Pancreas (tissue), 10 donors: Measurements from ENCODE around the gene CDKAL1. TPM values are rescaled to one million over a fixed set of nuclear protein-coding genes. Genes with fewer than 3 reads are reported as not detected.
A peak's percentile ranks its signal among the peaks of the same experiment; 100 is the strongest.

Source experiments
- ATAC-seq, 4 donors: fragments of 200-7000 bp; cut with Tn5 transposase; one replicate each; pipeline versions ENCODE4 v1.8.0 to v1.9.1; 2020; ENCODE audit warnings: mild to moderate bottlenecking in 4 of 4, moderate library complexity in 4 of 4
- DNase-seq, 6 donors: peaks; one replicate each; pipeline ENCODE4 v3.0.0-alpha.2; 2020
- FAIRE-seq: peaks from 2 replicates; lab custom pipeline; 2012; peaks lifted over from hg19 to GRCh38; lab: Jason Lieb, UNC
- H3K27ac ChIP-seq, 4 donors: fragments of 200-600 bp; sonication (generic); 1 replicate in 3 of 4; 2 replicates in 1 of 4; pipeline versions ENCODE4 v1.5.0 to v1.8.0; 2020
- H3K27me3 ChIP-seq, 4 donors: fragments of 200-600 bp; one replicate each; pipeline ENCODE4 v1.8.0; 2021
- H3K36me3 ChIP-seq, 3 donors: fragments of 200-600 bp; sonication (generic) in 1 of 3; one replicate each; pipeline versions ENCODE4 v1.5.0 to v1.8.0; 2020 to 2021
- H3K4me1 ChIP-seq, 3 donors: fragments of 200-600 bp; one replicate each; pipeline ENCODE4 v1.8.0; 2021
- H3K4me3 ChIP-seq, 4 donors: fragments of 200-600 bp; sonication (generic) in 2 of 4; one replicate each; pipeline versions ENCODE4 v1.5.0 to v1.8.0; 2020 to 2021
- H3K9me3 ChIP-seq, 4 donors: fragments of 200-600 bp; one replicate each; pipeline ENCODE4 v1.8.0; 2021
- WGBS, 2 donors: extraction: QIAGEN DNeasy Blood & Tissue Kit; methylation state at CpG; one replicate each; pipeline ENCODE4 v1.1.7; 2013; 5-methylcytosine and 5-hydroxymethylcytosine counted together
- intact Hi-C, 3 donors: fragments of 100-400 bp; cut with DNase I; formaldehyde crosslinking; loops; one replicate each; pipeline versions ENCODE4 v1.11.1 to v1.14.2; 2022
- polyA plus RNA-seq, 2 donors: library from polyadenylated mRNA; stranded (reverse); fragments of 200-250 nt; gene quantifications; one replicate each; pipeline ENCODE4 v1.2.3, GENCODE V29; 2013
- total RNA-seq, 6 donors: library from RNA; stranded (reverse); fragmentation: NEBNext Ultra II Directional in 4 of 6; extraction: Animal tissue kit (Norgen Biotek cat#: 25700) in 4 of 6; gene quantifications; one replicate each; pipeline versions ENCODE4 v1.2.1 to v1.2.4, GENCODE V29; 2021 to 2023
- TF ChIP-seq, protein P1 (sequence below), 4 donors: fragments of 200-600 bp; sonication (generic) in 3 of 4; IDR thresholded peaks; one replicate each; pipeline versions ENCODE4 v1.5.0 to v1.8.0; 2021; ENCODE audit warnings: antibody characterized with exemption in 4 of 4
- donor health status: healthy with polysubstance abuse.
- donor health status: DM: no; HTN: no; CAD: no; lungs with moderate emphysema.
- donor health status: DM: no; HTN: no; CAD: no.
- donor health status: control.
- donor health status: control.
- donor health status: Bipolar disorder and iron deficiency.
- donor health status: DM: yes; HTN: yes; CAD: no.
- donor health status: DM: no; HTN: no; CAD: no.
- donor health status: DM: no; HTN: no; CAD: no.
- donor health status: DM: yes; HTN: yes; CAD: no.

Gene CDKAL1
- total and polyA plus RNA-seq, 8 donors: 3.3 to 11.7 (median 8.2) TPM

DNA sequence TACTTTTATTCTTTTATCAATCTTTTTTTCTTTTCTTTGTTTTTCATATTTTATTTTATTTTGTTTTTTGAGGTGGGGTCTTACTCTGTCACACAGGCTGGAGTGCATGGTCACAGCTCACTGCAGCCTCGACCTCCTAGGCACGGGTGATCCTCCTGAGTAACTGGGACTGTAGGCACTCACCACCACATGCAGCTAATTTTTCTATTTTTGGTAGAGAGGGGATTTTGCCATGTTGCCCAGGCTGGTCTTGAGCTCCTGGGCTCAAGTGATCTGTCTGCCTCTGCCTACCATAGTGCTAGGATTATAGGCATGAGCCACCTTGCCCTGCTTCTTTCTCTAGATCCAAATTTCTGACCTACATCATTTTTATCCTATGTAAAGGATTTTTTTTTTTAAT lies 153.2 kb downstream of the CDKAL1 start:
- ATAC-seq (no peak), DNase-seq (no peak), FAIRE-seq (no peak)
- H3K27ac ChIP-seq: no peak overlapping the region
- no peak overlapping the region for H3K4me3 ChIP-seq
- intact Hi-C loops: no loop called here
- no peaks in the 10 kb centered on the region for H3K36me3 ChIP-seq
- TF ChIP-seq, protein P1, sequence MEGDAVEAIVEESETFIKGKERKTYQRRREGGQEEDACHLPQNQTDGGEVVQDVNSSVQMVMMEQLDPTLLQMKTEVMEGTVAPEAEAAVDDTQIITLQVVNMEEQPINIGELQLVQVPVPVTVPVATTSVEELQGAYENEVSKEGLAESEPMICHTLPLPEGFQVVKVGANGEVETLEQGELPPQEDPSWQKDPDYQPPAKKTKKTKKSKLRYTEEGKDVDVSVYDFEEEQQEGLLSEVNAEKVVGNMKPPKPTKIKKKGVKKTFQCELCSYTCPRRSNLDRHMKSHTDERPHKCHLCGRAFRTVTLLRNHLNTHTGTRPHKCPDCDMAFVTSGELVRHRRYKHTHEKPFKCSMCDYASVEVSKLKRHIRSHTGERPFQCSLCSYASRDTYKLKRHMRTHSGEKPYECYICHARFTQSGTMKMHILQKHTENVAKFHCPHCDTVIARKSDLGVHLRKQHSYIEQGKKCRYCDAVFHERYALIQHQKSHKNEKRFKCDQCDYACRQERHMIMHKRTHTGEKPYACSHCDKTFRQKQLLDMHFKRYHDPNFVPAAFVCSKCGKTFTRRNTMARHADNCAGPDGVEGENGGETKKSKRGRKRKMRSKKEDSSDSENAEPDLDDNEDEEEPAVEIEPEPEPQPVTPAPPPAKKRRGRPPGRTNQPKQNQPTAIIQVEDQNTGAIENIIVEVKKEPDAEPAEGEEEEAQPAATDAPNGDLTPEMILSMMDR (IDR thresholded peaks at IDR 0.05): no peak
- no peaks in the 10 kb centered on the region for H3K27me3 ChIP-seq
- H3K4me1 ChIP-seq: peaks cover 0 to 6% (median 5%) of the 10 kb centered on the region in 3 donors
- H3K9me3 ChIP-seq: no peaks in the 10 kb centered on the region
- WGBS, 2 donors: 96 to 100% methylated on average over 2 of the region's 2 CpGs

DNA sequence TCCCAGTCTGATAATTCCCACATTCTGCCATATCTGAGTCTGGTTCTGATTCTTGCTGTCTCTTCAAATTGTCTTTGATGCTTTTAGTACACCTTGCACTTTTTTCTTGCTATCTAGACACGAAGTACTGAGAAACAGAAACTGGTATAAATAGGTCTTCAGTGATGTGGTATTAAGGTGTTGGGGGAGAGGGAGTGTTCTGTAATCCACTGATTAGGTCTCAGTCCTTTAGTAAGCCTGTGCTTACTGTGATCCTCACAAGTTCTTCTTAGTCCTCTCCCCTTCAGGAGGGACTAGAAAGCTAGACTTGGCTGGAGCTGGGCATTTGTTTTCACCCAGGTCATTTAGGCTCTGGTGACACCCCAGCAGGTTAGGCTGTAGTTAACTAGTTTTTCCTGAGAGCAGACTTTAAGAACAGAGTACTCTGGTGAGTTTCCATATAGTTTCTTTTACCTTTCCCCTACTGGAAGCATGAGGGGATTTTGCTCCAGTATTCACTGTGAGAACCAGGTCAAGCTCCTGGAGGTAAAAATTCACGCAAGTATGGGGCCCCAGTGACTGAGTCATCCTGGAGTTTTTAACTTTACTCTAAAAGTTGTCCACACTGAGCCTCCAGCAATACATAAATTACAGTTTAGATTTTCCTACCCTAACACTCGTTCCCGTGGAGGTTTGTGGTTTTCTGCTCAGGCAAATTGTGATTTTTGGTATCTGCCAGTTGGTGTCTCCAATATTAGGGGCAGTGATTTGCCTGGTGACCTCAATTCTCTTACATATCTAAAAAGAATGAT lies 154.6 kb downstream of the CDKAL1 start:
- FAIRE-seq (no peak), DNase-seq (no peak), ATAC-seq (no peak)
- TF ChIP-seq, protein P1 (IDR thresholded peaks at IDR 0.05): no peak
- no peaks in the 10 kb centered on the region for H3K27me3 ChIP-seq
- no peaks in the 10 kb centered on the region for H3K36me3 ChIP-seq
- no peaks in the 10 kb centered on the region for H3K9me3 ChIP-seq
- intact Hi-C loops: no loop called here
- peaks cover 0 to 10% (median 6%) of the 10 kb centered on the region in 3 donors for H3K4me1 ChIP-seq
- WGBS, 2 donors: 81 to 86% methylated on average over 4 of the region's 4 CpGs
- H3K27ac ChIP-seq: no peak overlapping the region
- no peak overlapping the region for H3K4me3 ChIP-seq

- DNase-seq (peak in 1 of 6 donors; percentile 13), ATAC-seq (peak in 3 of 4 donors; percentile 30 to 83 (median 82)), FAIRE-seq (no peak)
- Histone ChIP-seq H3K9me3 (no peaks in the 10 kb centered on the region), H3K4me3 (no peak overlapping the region), H3K36me3 (no peaks in the 10 kb centered on the region), H3K27ac (no peak overlapping the region), H3K27me3 (no peaks in the 10 kb centered on the region), H3K4me1 (peaks cover 0 to 10% (median 6%) of the 10 kb centered on the region in 3 donors)
- intact Hi-C loops: no loop called here
- WGBS, 2 donors: 93 to 98% methylated on average over 5 of the region's 5 CpGs
- TF ChIP-seq, protein P1 (IDR thresholded peaks at IDR 0.05): no peak
Measured at GRCh38 chr6:20691185-20691584, 156.9 kb downstream of the CDKAL1 start.

DNA sequence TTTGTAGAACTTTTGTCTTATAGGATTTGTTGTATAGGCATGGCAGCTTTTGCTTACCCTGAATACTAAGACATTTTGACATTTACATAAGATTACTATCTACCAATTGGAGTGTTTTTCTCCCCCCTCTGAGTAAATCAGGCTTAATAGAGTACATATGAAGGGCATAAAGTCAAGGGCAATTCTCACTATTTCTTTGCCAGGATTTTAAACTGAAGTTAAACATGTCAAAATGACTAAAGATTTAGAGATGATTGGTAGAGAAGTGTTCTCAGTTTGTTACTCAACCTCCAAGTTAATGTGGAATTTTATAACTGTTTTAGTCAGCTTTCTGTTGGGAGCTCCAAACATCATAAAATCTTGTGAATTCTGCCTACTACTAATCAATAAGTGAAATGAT lies 157.8 kb downstream of the CDKAL1 start:
- DNase-seq (no peak), FAIRE-seq (no peak), ATAC-seq (no peak)
- intact Hi-C loops: no loop called here
- TF ChIP-seq, protein P1 (IDR thresholded peaks at IDR 0.05): no peak
- Histone ChIP-seq H3K27ac (no peak overlapping the region), H3K4me3 (no peak overlapping the region), H3K4me1 (peaks cover 0 to 10% (median 6%) of the 10 kb centered on the region in 3 donors), H3K27me3 (no peaks in the 10 kb centered on the region), H3K36me3 (no peaks in the 10 kb centered on the region), H3K9me3 (no peaks in the 10 kb centered on the region)

DNA sequence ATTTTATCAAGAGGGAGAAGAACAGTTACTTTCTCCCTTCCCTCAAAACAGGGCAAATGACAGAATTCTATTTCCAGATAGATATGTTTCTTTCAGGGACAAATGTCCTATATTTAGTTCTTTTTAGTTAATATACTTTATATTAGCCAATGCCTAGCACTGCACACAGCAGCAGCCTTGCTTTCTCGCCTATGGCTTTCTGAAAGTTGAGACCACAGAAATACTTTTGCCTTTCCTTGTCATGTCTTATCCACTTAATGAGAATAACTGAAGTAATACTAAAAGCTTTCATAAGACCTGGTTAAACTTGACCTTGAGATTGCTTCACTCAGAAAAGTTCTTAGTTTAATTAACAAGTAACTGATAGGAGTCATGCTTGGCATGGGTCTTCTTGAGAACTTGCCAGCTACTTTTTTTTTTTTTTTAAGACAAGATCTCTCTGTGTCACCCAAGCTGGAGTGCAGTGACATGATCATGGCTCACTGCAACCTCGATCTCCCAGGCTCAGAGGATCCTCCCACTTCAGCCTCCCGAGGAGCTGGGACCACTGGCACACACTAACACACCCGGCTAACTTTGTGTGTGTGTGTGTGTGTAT lies 159.3 kb downstream of the CDKAL1 start:
- H3K36me3 ChIP-seq: no peaks in the 10 kb centered on the region
- no peaks in the 10 kb centered on the region for H3K27me3 ChIP-seq
- TF ChIP-seq, protein P1 (IDR thresholded peaks at IDR 0.05): no peak
- DNase-seq (no peak), FAIRE-seq (no peak), ATAC-seq (peak in 1 of 4 donors; percentile 28)
- no peak overlapping the region for H3K27ac ChIP-seq
- H3K4me3 ChIP-seq: no peak overlapping the region
- 52% methylated on average over 4 of the region's 4 CpGs for WGBS, 2 donors
- intact Hi-C loops: no loop called here
- H3K4me1 ChIP-seq: peaks cover 0 to 10% (median 6%) of the 10 kb centered on the region in 3 donors
- H3K9me3 ChIP-seq: no peaks in the 10 kb centered on the region
